ENCODE data around the gene APBA2. TPM values are rescaled to one million over a fixed set of nuclear protein-coding genes. Genes with fewer than 3 reads are reported as not detected.
A peak's percentile ranks its signal among the peaks of the same experiment; 100 is the strongest.

Gene APBA2
- polyA plus RNA-seq, 1 donor: 4.4 TPM

DNA sequence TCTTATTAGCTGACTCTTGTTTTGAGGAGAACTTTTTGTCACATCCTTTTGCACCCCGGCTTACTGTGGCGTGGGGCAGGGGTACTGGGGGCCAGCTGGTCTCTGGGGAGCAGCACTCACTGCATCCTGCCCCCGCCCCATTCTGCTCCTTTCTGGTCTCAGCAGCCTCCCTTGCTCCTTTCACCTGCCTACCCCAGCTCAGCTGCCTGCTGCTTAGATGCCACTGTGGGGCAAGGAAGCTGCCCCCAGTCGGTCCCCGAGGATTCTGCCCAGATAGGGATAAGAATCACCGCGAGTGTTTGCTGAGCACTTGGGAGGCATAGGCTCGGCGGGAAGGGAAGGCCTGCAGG lies 32.0 kb downstream of the APBA2 start:
- DNase-seq: no peak

DNA sequence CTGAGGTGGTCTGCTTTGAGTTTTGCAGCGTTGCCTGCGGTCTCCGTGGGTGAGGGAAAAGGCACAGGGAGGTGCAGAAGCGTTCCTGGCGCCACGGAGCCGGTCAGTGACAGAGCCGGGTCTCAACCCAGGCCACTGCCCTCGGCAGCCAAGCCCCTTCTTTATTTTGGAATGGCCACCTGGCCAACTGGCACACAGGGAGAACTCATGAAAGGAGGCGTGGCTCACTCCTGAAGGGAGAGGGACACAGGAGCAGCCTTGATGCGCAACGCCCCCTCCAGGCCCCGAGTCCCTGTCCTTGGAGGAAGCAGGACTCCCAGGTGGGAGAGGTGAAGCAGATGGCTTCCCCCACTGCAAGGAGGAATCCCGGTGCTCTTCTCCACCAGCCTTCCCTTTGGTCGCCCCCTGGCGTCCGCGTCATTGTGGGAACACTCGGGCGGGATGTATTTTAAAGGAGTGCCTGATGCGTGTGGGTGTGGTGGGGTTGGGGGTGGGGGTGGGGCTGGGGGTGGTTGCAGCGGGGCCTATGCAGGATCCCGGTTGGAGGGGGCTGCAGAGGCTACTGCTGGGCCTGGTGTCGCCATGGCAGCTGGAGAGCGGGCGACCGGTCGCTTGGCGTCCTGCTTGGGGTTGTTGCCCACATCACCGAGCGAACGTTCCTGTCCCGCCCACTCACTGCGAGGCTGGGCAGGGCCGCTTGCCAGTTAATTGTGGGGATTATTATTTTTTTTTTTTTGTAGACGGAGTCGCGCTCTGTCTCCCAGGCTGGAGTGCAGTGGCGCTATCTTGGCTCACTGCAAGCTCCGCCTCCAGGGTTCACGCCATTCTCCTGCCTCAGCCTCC lies 32.6 kb downstream of the APBA2 start:
- DNase-seq: no peak

DNA sequence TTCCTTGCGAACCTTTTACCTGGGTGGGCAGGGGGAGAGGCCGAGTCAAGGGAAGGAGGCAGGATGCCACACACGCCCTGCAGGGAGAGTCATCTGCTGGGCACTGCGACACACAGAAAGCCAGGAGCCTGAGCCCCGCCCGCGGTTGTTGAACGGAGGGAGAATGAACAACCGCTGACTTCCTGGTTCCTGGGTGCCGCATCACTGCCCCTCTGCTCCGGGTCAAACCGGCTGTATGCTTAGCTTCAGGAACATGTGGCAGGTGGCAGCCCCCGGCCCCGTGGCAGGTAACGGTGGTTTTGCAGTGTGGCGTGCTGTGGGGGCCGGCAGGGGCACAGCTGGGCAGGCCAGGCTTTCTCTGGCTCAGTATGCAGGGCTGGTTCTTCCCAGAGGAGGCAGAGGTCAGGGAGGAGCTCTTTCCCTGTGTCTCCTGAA lies 33.4 kb downstream of the APBA2 start:
- no peak for DNase-seq

DNA sequence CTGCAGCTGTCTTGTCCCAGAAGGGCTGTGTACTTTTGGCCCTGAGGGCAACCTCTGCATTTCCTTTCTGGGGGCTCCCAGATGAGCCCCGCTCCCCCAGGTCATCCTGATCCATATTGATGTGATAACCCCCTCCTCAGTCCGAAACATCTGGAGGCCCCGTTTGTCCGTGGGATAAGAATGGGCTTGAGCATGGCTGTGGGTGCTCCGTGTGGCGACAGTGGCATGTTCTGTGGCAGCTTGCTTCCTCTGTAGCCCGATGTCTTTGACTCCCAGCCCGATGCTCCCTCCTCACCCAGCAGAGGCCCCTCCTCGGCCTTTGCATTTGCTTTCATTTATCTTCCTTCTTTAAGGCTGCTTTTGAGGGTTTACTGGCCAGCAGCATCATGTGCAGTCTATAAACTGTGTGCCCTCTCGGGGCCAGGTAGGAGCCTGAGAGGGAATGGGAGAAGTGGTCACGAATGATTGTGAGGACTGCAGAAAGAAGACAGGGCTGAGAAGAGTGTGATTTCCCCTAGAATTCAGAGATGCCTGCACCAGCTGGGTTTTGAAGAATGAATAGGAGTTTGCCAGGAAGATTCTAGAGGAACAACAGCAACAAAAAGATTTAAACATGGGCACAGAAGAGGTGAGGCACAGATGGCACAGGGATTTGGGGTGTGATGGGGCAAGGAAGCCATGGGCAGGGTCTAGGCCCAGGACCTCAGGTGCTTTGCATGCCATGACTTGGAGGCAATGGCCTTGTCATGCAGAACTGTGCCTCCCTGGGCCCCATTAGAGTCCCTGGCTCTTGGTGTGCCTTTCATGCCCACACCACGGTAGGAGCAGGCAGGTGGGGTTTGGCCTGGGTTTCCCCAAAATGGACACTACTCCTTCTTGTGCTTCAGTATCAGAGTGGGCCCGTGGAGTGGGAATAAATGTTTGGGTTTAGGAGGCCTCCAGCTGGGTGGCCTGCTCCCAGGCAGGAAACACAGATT lies 34.2 kb downstream of the APBA2 start:
- DNase-seq: no peak

DNA sequence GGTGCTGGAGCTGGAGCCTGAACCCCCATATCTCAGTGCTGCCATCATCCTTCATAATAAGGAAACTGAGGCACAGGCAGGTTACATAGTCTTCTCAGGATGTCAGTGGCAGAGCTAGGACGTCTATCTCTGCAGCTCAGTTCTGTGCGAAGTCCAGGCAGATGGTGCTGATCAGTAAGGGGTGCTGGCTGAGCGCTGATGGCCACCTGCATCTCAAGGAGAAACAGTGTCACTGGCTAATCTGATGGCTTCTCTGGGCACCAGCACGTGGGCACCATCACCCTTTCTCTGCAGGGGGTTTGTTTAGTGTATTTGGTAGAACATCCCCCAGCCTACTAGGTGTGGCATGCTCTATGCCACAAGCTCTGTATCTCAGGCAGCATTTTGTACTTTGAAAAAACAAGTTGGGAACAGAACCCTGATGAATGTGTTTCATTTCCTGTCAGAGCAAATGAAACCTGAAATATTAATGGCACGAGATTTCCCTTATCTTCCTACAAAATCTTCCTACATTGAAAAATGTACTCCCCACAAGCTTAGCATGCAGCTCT lies 35.1 kb downstream of the APBA2 start:
- no peak for DNase-seq

DNA sequence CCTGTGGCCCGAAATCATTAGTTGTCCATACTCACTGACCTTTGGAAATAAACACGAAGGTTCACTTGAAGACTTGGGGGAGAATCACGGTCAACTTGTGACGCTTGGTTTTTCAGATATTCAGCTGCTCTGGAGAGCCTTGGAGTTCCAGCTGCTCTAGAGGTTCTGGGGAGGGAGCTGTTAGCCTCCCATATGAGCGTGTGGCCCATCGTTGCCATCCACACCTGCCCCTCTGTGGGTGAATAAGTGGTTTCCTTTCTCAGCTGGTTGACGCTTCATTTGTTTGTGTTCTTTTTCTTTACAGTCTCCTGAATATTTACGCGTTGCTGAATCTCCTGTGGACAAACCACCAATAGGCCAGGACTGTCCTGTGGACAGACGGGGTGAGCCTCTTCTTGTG lies 35.6 kb downstream of the APBA2 start:
- DNase-seq: no peak

DNA sequence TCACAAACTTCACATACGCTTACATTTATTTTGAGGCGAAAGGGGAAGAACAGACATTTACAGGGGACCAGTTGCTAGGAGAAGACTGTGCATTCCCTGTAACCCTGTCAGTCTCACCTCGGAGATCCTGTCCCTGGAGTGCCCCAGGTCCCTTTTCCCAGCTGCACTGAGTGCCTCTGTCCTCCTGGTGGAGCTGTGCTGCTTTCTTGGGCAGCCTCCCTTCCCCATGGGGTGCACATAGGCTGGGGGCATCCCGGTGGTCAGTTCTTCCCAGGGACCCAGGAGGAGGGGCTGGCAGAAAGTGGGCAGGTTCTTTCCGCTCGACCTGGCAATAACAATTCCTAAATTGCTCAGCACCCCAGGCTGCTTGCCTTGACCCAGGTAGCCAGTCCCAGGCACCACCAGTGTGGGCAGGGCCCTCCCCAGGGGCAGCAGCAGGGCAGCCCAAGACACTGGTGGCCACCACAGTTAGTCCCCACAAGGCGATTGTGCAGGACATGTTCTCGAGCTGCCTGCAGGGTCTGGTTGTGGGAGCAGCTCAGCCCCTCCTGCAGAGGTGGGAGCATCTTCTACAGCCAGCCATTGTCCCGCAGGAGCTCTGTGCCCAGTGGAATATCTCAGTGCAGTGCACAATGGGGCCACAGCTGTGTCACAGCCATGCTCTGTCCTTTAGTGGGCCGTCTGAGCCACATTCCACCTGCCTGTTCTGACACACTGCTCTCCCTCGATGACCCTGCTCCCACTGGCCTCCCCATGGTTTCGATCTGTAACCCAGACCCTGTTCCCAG lies 36.3 kb downstream of the APBA2 start:
- DNase-seq: no peak

DNA sequence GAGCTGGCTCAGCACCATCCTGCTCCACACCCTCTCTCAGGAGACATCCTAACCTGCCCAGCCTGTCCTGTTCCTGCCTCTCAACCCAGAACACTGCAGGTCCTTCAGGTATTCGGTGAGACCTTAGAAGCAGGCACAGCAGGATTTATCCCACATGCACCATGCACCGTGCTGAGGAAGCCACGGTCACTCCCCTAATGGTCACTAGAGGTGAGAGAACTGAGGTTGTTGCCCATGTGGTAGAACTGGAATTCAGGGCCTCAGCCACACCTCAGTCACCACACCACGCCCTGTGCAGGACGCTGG lies 36.9 kb downstream of the APBA2 start:
- DNase-seq: no peak

DNA sequence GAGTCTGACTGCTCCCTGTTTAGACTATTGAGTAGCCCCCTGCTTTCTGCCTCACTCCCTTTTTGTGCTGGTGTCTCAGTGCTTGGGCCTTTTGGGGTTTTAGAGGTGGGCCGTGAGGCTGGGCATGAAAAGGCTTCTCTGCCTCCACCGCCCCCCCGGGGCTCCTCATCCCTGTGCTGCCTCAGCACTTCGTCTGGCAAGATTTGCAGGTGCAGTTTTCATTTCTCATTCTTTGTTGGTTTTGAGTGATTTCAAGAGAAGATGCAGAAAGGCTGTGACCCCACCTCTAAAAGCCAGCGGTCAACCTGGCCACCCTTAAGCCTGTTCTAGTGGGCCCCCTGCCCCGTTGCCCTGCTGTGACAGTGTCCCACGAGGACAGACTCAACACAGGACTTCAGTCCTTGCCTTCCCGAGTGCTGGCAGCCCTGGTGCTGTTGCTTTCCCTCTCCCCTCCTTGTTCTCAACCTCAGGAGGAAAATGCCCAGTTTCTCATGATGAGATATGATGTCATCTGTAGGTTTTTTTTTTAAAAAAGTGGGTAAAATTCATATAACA lies 38.0 kb downstream of the APBA2 start:
- no peak for DNase-seq

DNA sequence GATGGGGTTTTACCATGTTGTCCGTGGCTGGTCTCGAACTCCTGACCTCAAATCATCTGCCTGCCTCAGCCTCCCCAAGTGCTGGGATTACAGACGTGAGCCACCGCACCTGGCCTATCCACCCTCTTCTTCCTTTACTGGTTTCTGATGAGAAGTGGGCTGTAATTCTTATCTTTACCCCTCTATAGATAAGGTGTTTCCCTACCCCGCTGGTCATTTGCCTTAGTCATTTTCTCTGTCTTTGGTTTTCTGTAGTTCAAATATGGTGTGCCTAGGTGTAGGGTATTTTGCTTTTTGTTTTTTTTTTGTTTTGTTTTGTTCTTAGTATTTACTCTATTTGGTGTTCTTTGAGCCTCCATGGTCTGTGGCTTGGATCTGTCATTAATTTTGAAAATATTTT lies 41.3 kb downstream of the APBA2 start:
- DNase-seq: no peak

DNA sequence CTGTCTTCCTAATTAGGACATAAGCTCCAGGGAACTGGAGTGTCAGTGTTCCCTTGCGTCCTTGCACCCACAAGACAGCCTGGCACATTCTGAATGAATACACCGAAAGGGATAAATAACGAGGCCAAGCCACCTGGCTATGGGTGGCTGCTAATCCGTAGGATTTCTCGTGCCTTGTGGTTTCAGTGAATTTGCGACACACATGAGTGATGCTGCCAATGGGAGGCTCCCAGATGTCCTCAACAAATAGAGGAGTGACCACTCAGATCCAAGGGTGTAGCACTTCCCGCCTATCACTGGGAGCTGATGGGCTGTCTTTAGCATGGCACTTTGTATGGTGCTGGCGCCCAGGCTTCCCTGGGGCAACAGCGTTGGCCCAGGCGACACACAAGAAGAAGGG lies 43.4 kb downstream of the APBA2 start:
- DNase-seq: no peak

DNA sequence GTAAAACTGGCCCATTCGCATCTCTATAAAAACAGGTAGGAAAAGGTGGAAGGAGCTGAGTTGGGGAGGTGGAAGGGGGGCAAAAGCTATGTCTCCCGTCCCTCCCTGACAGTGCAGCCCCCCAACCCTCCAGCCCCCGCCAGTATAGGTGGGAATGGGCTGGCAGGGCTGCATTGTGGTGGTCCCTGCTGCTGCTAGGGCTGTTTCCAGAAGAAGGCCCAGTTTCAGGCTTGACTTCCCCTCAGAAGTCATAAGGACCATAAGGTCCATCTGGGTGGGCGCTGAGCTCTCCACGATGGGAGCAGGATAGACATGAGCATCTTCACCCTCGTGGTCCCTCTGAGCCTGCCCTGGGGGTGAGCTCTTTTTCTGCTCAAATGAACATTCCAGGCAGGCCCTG lies 44.2 kb downstream of the APBA2 start:
- no peak for DNase-seq

DNA sequence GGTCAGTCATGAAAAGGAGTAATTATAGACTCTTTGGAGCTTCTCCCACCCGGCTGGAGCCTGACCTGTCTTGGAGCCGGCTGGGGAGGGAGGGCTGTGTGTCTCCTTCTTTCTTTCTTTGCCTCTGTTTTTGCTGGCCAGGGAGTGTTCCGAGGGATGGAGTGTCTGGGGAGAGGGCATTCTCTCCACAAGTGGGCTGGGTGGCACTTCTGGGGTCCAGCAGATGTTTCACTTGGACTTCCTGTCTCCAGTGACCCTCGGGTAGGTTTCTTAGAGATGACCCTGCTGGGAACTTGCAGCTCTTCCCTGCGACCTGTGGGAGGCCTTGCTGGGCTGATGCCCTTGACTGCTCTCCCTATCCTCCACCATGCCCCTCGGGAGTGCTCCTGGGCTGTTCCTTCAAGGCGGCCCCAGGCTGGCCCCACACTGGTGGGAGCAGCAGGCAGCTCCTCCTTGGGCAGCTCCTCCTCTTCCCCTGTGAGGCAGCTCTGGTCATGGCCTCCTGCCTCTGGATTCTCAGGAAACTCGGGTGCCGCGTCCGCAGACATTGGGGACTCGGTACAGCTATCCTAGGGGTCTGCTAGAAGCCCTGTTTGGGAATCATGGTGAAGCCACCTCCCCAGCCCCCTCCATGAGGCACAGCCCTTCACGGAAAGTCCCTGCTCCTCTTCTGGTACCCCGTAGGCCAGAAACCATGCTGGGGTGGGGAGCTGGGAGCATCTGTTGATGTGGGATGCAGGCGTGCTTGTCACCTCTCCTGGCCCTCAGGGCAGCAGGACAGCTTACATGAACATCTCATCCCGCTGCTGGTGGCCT lies 44.9 kb downstream of the APBA2 start:
- DNase-seq: no peak

DNA sequence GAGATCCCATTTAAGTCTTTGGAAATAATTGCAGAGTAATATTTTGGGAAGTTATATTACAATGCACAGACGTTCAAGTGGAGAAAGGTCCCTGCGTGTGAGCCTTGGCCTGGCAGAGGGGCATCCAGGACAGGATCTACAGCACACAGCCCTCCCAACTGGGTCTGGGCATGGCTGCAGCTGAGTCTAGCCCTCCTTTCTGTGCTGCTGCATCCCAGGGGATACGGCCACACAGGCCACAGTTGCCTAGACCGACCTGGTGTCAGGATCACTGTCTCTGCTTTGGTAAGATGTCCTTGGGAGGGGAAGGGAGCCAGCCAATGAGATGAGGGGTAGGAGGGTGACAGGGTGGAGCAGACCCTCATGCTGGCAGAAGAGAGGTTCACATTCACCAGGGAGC lies 46.1 kb downstream of the APBA2 start:
- DNase-seq: no peak

DNA sequence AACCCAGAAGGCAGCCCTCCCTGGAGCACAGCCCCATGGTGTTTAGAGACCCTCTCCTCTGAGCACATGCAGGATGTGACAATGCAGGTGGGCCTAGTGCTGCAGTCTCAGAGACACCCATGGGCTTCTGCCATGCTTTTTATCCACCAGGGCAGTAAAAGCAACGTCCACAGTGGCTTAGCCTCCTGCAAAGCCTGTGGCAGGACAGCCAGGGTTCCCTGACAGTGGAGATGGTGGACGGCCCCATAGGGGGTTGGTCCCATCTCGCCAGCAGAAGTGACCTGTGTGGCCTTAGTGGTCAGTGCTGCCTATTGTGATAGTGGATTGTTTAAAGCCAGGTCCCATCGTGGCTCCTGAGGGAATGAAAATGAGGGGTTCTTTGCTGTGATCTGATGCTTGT lies 46.6 kb downstream of the APBA2 start:
- DNase-seq: no peak

DNA sequence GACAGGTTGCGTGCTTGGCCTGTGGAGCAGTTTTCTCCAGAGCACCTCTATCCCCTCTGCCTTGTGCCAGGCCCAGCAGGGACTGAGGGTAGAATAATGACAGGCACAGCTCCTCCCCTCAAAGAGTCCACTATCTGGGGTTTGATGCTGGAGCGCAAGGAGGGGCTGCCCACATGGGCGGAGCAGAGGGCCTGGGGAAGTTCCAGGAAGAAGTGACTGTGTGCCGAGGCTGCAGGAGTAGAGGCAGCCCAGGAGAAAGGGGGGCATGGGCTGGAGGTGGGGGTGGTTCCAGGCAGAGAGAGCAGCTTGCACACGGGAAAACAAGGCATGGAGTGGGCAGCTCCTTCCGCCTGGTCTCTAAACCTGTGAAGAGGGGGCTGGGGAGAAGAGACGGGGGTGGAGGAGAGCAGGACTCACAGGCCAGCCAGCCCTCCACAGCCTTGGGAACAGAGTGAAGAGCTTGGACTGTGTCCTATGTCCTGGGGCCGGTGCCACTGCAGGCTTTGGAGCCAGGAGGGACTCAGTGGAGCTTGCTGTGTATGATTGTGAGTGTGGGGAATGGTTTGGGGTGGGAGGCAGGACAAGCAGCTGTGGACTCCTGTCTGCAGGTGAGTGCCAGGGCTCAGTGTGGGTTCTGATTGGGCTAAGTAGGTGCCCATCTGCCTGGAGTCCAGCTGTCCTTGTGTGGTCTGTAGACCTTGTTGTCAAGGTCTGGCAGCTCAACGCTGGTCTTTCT lies 48.1 kb downstream of the APBA2 start:
- DNase-seq: peak; percentile 29

DNA sequence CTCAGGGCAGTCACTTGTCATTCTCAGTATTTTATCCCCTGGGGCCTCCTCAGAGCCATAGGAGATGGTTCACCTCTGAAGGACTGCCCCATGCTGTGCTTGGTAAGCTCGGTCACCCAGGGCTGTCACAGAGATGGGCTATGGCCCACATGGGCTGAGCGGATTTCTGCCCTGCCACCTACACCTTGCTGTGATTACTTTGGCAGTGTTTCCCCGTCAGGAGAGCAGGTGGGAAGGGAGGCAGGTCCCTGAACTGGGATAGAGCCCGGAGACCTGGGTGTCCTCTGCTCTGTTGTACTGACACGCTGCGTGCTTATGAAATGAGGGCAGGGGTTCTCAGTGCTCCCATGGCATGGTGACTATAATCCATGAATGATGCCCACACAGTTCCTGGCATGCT lies 48.9 kb downstream of the APBA2 start:
- DNase-seq: no peak

DNA sequence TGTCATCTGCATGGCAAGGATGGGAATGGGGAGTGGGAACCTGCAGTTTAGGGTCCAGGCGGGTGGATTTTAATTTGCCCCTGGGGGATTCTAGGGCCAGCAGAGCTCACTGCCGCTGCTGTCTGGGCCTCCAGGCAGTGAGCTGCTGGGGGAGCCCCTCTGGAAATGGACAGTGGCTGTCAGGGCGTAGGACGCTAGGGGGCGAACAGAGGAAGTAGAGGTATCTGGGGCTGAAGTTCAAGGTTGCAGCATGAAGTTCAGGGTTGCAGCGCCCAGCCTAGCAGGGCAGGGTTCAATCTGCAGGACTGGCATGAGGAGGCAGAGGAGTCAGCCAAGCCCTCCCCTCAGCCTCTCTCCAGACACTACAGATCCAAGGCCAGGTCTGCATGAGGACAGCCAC lies 49.5 kb downstream of the APBA2 start:
- no peak for DNase-seq

DNA sequence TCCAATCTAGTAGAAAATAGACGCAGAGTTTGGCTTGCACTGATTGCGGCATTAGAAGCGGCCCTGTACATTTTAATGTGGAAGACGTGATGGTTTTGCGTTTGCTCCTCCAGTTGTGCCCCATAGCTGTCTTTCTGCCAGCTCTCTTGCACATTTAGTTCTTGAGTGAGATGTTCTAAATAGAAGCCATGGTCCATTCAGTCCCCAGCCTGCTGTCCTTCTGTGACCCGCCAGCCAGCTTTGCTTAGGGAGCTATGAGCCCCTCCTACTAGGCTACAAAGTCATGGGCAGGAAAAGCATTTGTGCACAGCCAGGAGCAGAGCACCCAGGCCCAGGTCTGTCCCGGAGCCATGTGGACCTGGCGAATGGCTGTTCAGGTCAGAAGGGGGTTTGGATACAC lies 50.3 kb downstream of the APBA2 start:
- no peak for DNase-seq

DNA sequence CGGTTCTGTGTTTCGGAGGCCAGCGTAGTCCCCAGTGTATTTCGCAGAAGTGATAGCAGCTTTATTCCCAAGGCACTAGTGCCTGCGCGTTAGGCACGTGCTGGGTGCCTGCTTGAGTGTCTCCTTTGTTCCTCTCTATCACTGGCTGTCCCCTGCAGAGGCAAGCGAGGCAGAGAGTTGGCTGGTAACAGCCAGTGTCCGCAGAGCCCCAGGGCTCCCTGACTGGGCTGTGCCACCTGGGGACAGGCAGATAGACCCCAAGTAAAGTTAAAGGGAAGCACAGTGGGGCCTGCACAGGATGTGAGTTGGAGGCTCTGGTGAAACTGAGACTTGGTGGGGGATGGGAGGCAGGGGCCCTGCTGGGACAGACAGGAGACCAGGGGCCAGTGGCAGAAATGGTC lies 50.7 kb downstream of the APBA2 start:
- no peak for DNase-seq

DNA sequence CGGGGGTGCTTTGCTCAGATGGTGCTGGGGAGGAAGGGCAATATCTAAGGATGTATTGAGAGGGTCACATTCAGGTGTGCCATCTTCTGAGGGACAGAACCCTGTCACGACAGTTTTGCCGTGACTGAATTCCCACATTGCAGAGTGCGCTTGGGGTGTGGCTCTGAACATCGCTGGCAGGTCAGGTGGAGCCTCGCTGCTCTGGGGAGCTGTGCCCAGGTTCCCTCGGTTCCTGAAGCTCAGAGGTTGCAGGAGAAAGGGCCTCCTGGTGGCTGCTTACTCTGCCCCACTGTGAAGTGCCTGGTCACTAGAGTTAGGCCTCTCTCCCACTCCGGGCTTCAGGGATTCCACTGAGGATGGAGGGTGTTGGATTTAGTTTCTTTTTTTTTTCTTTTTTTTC lies 51.5 kb downstream of the APBA2 start:
- DNase-seq: no peak
